ENCODE measurements around the gene RBM4B. TPM values are rescaled to one million over a fixed set of nuclear protein-coding genes. Genes with fewer than 3 reads are reported as not detected.

The RBM4B gene
- total and polyA plus RNA-seq, 2 donors, result 17.9 to 18.2 TPM

DNA sequence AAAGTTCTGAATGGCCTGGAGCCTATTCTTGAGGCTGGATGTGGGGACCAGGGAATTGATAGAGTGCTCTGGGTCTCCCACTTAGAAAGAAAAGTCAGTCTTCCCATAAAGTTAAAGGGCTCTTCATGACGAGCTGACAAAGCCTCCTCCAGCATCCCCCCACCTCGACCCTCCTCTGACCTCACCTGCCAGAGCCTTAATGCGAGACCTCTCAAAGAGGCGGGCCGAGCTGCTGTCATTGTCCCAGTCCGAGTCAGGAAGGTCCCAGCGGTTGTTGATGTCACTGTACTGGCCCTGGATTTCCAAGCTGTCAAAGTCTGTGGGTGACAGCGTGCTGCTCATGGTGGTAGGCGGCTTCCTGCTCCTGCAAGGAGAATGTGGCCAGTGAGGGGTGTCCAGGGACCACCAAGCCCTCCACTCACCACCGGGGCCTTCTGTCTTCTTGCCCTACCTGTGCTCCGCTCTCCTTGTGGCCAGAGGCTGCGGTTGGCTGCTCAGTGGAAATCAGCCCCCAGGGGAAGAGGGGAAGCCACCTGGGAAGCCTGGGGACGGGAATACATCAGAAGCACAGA, 43.3 kb upstream of the RBM4B start:
- no peak for DNase-seq (ENCODE audit: low read depth in 6 of 9, low spot score in 9 of 9)
- H3K9me3 ChIP-seq (ENCODE audit: control insufficient read depth in 2 of 2, insufficient read depth in 1 of 2, low read length in 1 of 2), result peaks cover 0 to 4% of the 10 kb centered on the region in 2 donors
- peaks cover 20 to 35% of the 10 kb centered on the region in 2 donors for H3K27me3 ChIP-seq (ENCODE audit: control insufficient read depth in 2 of 2, insufficient read depth in 1 of 2, low read length in 1 of 2)
- 90% methylated on average over 13 of the region's 13 CpGs for WGBS
- no peaks in the 10 kb centered on the region for H3K36me3 ChIP-seq (ENCODE audit: control insufficient read depth in 2 of 2, insufficient read depth in 2 of 2, low read length in 1 of 2)
- no peak overlapping the region for H3K4me3 ChIP-seq (ENCODE audit: low read length in 2 of 2)
- peak overlapping the region in 1 of 2 donors; percentile 57 for H3K27ac ChIP-seq (ENCODE audit: low read depth in 1 of 2, low read length in 1 of 2)
- peaks cover 12 to 34% of the 10 kb centered on the region in 2 donors for H3K4me1 ChIP-seq (ENCODE audit: control insufficient read depth in 2 of 2, insufficient read depth in 2 of 2, low read length in 2 of 2)

DNA sequence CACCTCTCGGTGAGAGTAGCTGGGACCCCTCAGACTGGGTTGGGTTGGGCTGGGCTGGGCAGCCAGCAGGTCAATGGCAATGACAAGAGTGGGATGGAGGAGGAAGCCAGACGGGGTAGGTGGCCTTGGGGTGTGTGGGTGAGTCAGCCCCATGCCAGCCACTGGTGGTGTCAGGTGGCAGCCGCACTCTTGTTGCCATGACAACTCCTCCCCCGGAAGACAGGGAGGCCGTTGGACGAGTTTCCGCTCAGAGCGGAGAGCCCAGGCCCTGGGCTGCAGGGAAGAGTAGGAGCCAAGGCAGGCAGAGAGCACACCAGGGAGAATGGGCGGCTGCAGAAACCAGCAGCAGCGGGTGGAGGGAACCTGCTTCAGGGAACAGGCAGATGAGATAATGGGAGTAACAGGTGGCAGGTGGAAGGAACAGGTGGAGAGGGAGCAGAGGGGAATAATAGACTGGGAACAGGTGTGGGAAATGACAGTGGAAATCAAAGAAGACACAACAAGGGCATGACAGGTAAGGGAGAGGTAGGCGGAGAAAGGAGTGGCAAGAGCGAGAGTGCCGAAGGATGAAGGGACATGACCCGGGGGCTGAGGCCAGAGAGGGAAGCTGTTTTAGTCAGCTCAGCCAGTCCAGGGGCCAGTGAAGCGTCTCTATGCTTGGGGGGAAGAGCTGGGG, 42.7 kb upstream of the RBM4B start:
- Histone ChIP-seq H3K4me3 (ENCODE audit: low read length in 2 of 2) (peak overlapping the region in 1 of 2 donors; percentile 20), H3K36me3 (ENCODE audit: control insufficient read depth in 2 of 2, insufficient read depth in 2 of 2, low read length in 1 of 2) (no peaks in the 10 kb centered on the region), H3K9me3 (ENCODE audit: control insufficient read depth in 2 of 2, insufficient read depth in 1 of 2, low read length in 1 of 2) (peaks cover 0 to 4% of the 10 kb centered on the region in 2 donors), H3K27me3 (ENCODE audit: control insufficient read depth in 2 of 2, insufficient read depth in 1 of 2, low read length in 1 of 2) (peaks cover 16 to 29% of the 10 kb centered on the region in 2 donors), H3K4me1 (ENCODE audit: control insufficient read depth in 2 of 2, insufficient read depth in 2 of 2, low read length in 2 of 2) (peaks cover 12 to 34% of the 10 kb centered on the region in 2 donors), H3K27ac (ENCODE audit: low read depth in 1 of 2, low read length in 1 of 2) (peak overlapping the region; percentile 12 to 57)
- peak; percentile 43 to 89 (median 57) for DNase-seq (ENCODE audit: low read depth in 6 of 9, low spot score in 9 of 9)
- 63% methylated on average over 15 of the region's 15 CpGs for WGBS

DNA sequence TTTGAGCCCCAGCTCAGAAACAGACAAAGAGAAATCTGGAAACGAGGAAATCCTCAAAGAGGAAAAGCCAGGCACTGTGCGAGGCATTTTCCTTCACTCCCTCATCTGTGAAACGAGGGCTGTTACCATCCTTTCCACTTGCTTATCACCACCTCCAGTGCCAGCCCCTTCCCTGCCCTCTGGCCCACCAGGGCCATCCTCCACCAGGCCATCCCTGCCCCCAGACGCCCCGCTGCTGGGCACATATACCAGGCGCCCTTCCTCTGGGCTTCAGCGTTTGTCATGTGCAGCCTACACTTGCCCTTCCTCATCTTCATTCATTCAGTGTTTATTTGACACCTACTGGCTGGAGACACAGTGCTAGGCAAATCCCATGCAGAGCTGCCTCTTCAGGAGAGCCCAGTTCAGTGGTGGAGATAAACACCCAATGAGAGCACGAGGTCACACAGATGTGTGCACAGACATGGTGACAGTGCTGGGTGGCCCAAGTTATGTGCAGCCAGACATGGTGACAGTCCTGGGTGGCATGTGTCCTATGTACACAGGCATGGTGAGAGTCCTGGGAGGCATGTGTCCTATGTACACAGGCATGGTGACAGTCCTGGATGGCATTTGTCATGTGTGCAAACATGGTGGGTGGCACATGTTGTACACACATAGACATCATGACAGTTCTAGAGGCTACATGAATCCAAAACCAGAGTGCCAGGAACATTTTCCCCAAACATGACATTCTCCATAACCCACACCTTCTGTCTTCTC, 41.6 kb upstream of the RBM4B start:
- Histone ChIP-seq H3K9me3 (ENCODE audit: control insufficient read depth in 2 of 2, insufficient read depth in 1 of 2, low read length in 1 of 2) (peaks cover 0 to 4% of the 10 kb centered on the region in 2 donors), H3K27ac (ENCODE audit: low read depth in 1 of 2, low read length in 1 of 2) (no peak overlapping the region), H3K27me3 (ENCODE audit: control insufficient read depth in 2 of 2, insufficient read depth in 1 of 2, low read length in 1 of 2) (peaks cover 5 to 21% of the 10 kb centered on the region in 2 donors), H3K4me3 (ENCODE audit: low read length in 2 of 2) (no peak overlapping the region), H3K36me3 (ENCODE audit: control insufficient read depth in 2 of 2, insufficient read depth in 2 of 2, low read length in 1 of 2) (no peaks in the 10 kb centered on the region), H3K4me1 (ENCODE audit: control insufficient read depth in 2 of 2, insufficient read depth in 2 of 2, low read length in 2 of 2) (peaks cover 12 to 34% of the 10 kb centered on the region in 2 donors)
- DNase-seq (ENCODE audit: low read depth in 6 of 9, low spot score in 9 of 9), result no peak
- 94% methylated on average over 8 of the region's 8 CpGs for WGBS

DNA sequence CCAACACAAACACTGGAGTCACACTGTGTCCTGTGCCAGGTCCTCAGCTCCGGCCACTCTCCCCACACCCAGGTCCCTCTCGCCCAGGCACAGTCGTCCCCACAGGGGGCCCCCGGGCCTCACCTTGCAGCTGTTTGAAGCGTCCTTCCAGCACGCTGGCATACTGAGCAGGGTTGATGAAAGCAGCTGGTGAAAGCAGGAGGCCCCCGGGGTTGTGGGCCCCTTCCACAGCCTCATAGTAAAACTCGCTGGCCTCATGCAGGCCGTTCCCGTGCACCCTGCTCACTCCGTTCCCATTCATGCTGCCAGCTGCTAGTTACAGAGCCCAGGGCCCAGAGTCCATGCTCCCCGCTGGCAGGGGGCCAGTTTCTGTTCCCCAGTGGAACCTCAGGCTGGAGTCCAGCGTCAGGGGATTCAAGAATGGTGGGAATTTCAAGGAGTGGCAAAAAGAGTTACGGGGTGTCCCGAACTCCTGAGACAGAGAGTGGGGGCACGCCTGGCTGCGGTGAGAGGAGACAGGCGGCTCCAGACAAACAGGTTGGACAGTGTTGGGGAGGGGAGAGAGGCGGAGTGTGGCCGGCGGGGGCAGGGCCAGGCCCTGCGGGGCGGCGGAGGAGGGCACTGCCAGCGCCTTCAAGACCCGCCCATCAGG, 40.8 kb upstream of the RBM4B start:
- DNase-seq (ENCODE audit: low read depth in 6 of 9, low spot score in 9 of 9), result no peak
- H3K4me3 ChIP-seq (ENCODE audit: low read length in 2 of 2), result no peak overlapping the region
- no peaks in the 10 kb centered on the region for H3K36me3 ChIP-seq (ENCODE audit: control insufficient read depth in 2 of 2, insufficient read depth in 2 of 2, low read length in 1 of 2)
- H3K27ac ChIP-seq (ENCODE audit: low read depth in 1 of 2, low read length in 1 of 2), result no peak overlapping the region
- peaks cover 2 to 14% of the 10 kb centered on the region in 2 donors for H3K27me3 ChIP-seq (ENCODE audit: control insufficient read depth in 2 of 2, insufficient read depth in 1 of 2, low read length in 1 of 2)
- H3K4me1 ChIP-seq (ENCODE audit: control insufficient read depth in 2 of 2, insufficient read depth in 2 of 2, low read length in 2 of 2), result peaks cover 12 to 34% of the 10 kb centered on the region in 2 donors
- peaks cover 0 to 4% of the 10 kb centered on the region in 2 donors for H3K9me3 ChIP-seq (ENCODE audit: control insufficient read depth in 2 of 2, insufficient read depth in 1 of 2, low read length in 1 of 2)
- WGBS, result 90% methylated on average over 26 of the region's 26 CpGs

DNA sequence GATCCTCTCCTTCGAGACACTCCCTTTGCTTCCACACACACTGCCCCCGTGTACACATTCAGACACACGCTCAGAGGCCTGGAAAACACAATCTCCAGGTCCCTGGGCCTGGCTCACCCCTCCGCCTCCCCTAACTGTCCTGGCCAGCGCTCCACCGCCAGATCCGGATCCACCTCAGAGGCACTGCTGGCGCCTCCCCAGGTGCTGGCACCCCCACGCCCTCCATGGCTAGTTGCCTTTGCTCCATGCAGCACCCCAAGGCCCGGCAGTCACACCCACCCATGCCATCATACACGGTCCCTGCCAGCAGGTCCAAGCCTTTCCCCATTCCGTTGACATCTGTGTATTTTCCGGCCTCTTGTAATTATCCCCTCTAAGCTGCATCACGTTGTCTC, 40.2 kb upstream of the RBM4B start:
- H3K36me3 ChIP-seq (ENCODE audit: control insufficient read depth in 2 of 2, insufficient read depth in 2 of 2, low read length in 1 of 2), result no peaks in the 10 kb centered on the region
- no peak overlapping the region for H3K27ac ChIP-seq (ENCODE audit: low read depth in 1 of 2, low read length in 1 of 2)
- 96% methylated on average over 14 of the region's 14 CpGs for WGBS
- DNase-seq (ENCODE audit: low read depth in 6 of 9, low spot score in 9 of 9), result no peak
- peaks cover 0 to 11% of the 10 kb centered on the region in 2 donors for H3K27me3 ChIP-seq (ENCODE audit: control insufficient read depth in 2 of 2, insufficient read depth in 1 of 2, low read length in 1 of 2)
- H3K9me3 ChIP-seq (ENCODE audit: control insufficient read depth in 2 of 2, insufficient read depth in 1 of 2, low read length in 1 of 2), result peaks cover 0 to 4% of the 10 kb centered on the region in 2 donors
- peaks cover 12 to 34% of the 10 kb centered on the region in 2 donors for H3K4me1 ChIP-seq (ENCODE audit: control insufficient read depth in 2 of 2, insufficient read depth in 2 of 2, low read length in 2 of 2)
- H3K4me3 ChIP-seq (ENCODE audit: low read length in 2 of 2), result no peak overlapping the region

DNA sequence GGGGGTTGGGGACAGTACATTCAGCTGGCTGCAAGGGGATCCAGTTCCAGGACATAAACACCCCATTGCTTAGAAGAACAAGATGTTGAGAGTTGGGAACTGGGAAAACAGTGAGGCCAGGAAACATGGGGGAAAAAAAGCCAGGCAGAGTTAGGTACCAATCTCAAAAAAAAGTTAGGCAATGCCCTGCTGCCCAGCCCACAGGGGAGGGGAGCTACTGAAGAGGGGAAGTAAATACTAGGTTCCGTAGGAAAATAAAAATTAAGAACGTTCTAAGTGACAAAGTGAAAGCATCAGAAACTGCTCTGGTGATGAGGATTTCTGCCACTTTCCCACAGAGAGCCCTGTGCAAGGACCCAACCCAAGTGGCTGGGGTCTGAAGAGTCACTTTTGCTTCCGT, 39.3 kb upstream of the RBM4B start:
- Histone ChIP-seq H3K4me3 (ENCODE audit: low read length in 2 of 2) (no peak overlapping the region), H3K4me1 (ENCODE audit: control insufficient read depth in 2 of 2, insufficient read depth in 2 of 2, low read length in 2 of 2) (peaks cover 12 to 34% of the 10 kb centered on the region in 2 donors), H3K27me3 (ENCODE audit: control insufficient read depth in 2 of 2, insufficient read depth in 1 of 2, low read length in 1 of 2) (peaks cover 0 to 9% of the 10 kb centered on the region in 2 donors), H3K9me3 (ENCODE audit: control insufficient read depth in 2 of 2, insufficient read depth in 1 of 2, low read length in 1 of 2) (peaks cover 0 to 4% of the 10 kb centered on the region in 2 donors), H3K36me3 (ENCODE audit: control insufficient read depth in 2 of 2, insufficient read depth in 2 of 2, low read length in 1 of 2) (no peaks in the 10 kb centered on the region), H3K27ac (ENCODE audit: low read depth in 1 of 2, low read length in 1 of 2) (no peak overlapping the region)
- 63% methylated on average over 3 of the region's 3 CpGs for WGBS
- no peak for DNase-seq (ENCODE audit: low read depth in 6 of 9, low spot score in 9 of 9)

- Histone ChIP-seq H3K4me3 (ENCODE audit: low read length in 2 of 2) (no peak overlapping the region), H3K27ac (ENCODE audit: low read depth in 1 of 2, low read length in 1 of 2) (no peak overlapping the region), H3K9me3 (ENCODE audit: control insufficient read depth in 2 of 2, insufficient read depth in 1 of 2, low read length in 1 of 2) (peaks cover 0 to 4% of the 10 kb centered on the region in 2 donors), H3K4me1 (ENCODE audit: control insufficient read depth in 2 of 2, insufficient read depth in 2 of 2, low read length in 2 of 2) (peaks cover 11 to 27% of the 10 kb centered on the region in 2 donors), H3K27me3 (ENCODE audit: control insufficient read depth in 2 of 2, insufficient read depth in 1 of 2, low read length in 1 of 2) (peaks cover 0 to 9% of the 10 kb centered on the region in 2 donors), H3K36me3 (ENCODE audit: control insufficient read depth in 2 of 2, insufficient read depth in 2 of 2, low read length in 1 of 2) (no peaks in the 10 kb centered on the region)
- no peak for DNase-seq (ENCODE audit: low read depth in 6 of 9, low spot score in 9 of 9)
- 93% methylated on average over 19 of the region's 19 CpGs for whole genome bisulfite sequencing
Measured at GRCh38 chr11:66715346-66716085, 37.8 kb upstream of the RBM4B start.

DNA sequence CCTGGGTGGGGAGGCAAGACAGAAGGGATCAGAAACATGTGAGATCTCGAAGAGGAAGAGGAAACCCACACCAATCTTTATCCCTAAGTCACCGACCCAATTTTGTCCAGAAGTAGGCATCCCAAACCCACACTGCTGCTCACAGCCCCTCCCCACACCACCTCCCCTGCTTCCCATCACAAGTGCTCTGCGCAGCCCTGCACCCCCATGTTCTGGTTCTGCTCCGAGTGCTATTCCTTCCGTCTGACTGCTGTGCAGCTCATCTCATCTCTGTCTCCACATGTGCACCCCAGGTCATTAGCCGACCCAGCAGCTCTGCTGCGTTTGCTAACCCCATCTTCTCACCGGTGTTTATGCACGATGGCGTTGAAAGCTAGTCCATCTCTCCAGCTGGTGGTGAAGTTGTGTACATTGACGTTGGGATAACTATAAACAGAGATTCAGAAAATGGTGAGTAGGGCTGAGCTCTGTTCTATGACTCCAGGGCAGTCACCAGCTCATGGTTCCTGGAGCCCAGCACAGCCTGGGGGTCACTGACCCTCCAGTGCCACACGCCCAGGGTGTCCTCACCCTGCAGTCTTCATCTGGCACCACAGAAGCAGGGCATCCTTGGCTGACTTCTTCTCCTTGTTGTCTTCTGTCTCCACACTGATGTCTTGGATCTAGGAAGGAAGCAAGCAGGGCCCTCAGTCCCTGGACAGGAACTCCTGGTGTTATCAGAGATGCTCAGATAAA, 36.2 kb upstream of the RBM4B start:
- H3K4me3 ChIP-seq (ENCODE audit: low read length in 2 of 2), result no peak overlapping the region
- peaks cover 0 to 6% of the 10 kb centered on the region in 2 donors for H3K27me3 ChIP-seq (ENCODE audit: control insufficient read depth in 2 of 2, insufficient read depth in 1 of 2, low read length in 1 of 2)
- WGBS, result 81% methylated on average over 12 of the region's 12 CpGs
- H3K9me3 ChIP-seq (ENCODE audit: control insufficient read depth in 2 of 2, insufficient read depth in 1 of 2, low read length in 1 of 2), result no peaks in the 10 kb centered on the region
- H3K36me3 ChIP-seq (ENCODE audit: control insufficient read depth in 2 of 2, insufficient read depth in 2 of 2, low read length in 1 of 2), result no peaks in the 10 kb centered on the region
- DNase-seq (ENCODE audit: low read depth in 6 of 9, low spot score in 9 of 9), result no peak
- H3K4me1 ChIP-seq (ENCODE audit: control insufficient read depth in 2 of 2, insufficient read depth in 2 of 2, low read length in 2 of 2), result peaks cover 0 to 11% of the 10 kb centered on the region in 2 donors
- H3K27ac ChIP-seq (ENCODE audit: low read depth in 1 of 2, low read length in 1 of 2), result no peak overlapping the region
